Fibroblast of the aortic adventitia (primary cell): ENCODE data around the gene ELMO2. TPM values are rescaled to one million over a fixed set of nuclear protein-coding genes. Genes with fewer than 3 reads are reported as not detected.
A peak's percentile ranks its signal among the peaks of the same experiment; 100 is the strongest.

Experiments used
- DNase-seq: peaks from one replicate; pipeline ENCODE4 v3.0.0-alpha.2; 2010; ENCODE audit warnings: low read depth
- H3K4me3 ChIP-seq: 2 replicates; pipeline ENCODE4 v1.5.1; 2011; ENCODE audit warnings: low read depth, mild to moderate bottlenecking, control low read depth, low read length, moderate library complexity
- CTCF ChIP-seq: IDR thresholded peaks from 2 replicates; pipeline ENCODE4 v1.5.1; 2011; ENCODE audit warnings: mild to moderate bottlenecking, low read length, control low read depth, inconsistent platforms; ENCODE audit not compliant: insufficient read depth
- total RNA-seq: library from RNA; depleted of rRNA; stranded (reverse); fragments of >200 nt; gene quantifications from 2 replicates; pipeline ENCODE4 v1.2.3, GENCODE V29; 2012; ENCODE audit warnings: low replicate concordance

The ELMO2 gene
- total RNA-seq, 1 donor: 48.2 TPM

DNA sequence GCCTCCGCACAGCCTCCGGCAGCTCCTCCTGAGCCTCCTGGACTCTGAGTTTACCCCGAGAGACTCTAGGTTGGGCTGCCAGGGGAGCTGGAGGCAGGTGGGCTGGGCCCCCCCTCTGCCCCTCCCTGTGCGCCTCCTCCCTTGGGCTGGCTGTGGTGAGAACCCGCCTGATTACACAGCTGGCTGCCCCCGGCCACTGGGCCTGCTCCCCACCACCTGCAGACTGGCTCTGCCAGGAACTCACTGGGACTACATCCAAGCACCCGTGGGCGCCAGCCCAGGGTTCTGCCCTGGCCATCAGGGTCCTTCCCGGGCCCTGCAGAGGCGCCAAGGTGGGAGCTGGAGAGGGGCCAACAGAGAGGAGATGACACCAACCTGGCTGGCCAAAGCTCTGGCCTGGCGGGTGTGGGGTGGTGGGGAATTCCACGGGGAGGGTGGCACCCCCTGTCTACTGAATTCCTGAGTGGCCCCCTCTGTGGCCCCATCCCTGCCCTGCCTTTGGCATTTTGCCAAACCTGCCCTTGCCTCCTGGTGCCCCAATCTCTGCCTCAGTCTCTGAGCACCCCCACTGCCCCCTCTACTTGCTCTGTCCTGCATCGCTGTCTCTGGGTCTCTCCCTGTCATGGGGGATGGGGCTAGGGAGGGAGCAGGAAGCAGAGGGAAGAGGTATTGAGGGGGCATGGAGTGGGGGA is 76.2 kb downstream of the ELMO2 start:
- no peak for DNase-seq

DNA sequence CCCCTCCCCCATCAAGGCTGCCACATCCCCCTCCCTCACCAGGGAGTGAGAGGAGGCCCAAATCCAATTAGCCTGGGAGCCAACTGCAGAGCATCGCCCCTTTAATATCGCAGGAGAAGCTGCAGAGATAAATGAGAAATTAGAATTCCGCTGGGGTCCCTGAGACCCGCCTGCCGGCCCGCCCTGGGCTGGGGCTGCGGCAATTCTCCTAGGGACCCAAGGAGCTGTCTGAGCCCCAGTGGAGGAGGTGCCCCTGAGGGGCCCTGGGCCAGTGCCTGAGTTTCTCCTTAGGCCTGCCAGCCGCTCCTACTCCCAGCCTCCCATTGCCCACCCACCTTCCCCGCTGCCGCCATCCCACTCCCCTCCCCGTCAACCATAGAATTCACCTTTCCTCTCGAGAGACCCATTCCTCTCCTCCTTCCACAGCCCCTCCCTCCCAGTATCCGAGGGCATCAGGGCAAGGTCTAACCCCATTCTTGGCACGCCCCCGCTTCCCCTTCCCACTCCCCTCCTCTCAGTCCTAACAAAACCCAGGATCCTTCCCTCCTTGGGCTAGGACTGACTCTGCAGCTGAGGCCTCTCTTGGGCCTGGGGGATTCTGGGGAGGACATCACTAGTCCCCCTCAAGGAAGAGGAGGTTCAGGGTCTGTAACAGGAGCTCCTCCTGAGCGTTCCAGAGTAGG is 78.1 kb downstream of the ELMO2 start:
- DNase-seq: no peak
- H3K4me3 ChIP-seq: no peak overlapping the region
- no peak for TF ChIP-seq CTCF

More for the DNA sequence above, 76.2 kb downstream of the ELMO2 start:
- no peak overlapping the region for H3K4me3 ChIP-seq
- TF ChIP-seq CTCF: no peak

DNA sequence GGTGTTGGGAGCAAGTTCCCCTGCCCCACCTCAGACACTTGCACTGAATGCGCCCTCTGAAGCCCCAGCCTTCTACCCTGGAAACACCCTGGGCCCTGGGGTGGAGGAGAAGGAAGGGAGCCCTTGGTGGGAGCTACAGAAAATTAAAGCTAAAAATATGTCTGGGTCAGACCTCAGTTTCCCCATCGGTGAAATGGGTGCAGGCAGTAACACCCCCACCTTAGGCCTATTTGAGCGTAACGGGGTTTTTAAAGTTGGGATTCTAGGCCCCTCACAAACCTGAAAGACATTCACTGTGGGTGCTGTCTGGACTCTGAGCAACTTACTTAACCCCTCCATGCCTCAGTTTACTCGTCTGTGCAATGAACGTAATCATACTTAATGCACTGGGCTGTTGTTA is 78.9 kb downstream of the ELMO2 start:
- no peak for DNase-seq
- TF ChIP-seq CTCF: no peak
- H3K4me3 ChIP-seq: no peak overlapping the region

- no peak for DNase-seq
- no peak overlapping the region for H3K4me3 ChIP-seq
- TF ChIP-seq CTCF: no peak
Measured at GRCh38 chr20:46325789-46326188, 80.6 kb downstream of the ELMO2 start.

- DNase-seq: peak; percentile 29
- peak; percentile 44 for TF ChIP-seq CTCF
Measured at GRCh38 chr20:46324960-46325703, 81.3 kb downstream of the ELMO2 start.

DNA sequence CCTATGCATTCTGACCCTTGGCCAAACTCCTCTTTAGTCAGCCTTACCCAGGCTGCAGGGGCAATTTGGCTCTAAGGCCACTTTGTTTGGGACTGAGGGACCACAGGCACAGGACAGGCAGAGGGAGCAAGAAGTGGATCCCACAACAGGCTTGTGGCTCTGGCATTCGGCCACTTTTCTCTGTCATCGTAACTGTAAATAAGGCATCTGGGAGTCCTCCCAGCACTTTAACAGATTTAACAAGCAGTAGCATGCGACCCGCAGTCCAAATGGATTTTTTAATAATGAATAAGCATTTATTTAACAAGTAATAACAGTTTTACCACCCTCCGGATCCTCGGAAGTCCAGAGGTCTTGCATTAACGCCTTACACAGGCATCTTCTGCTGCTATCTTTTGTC is 82.0 kb downstream of the ELMO2 start:
- no peak for DNase-seq
- H3K4me3 ChIP-seq: no peak overlapping the region
- no peak for TF ChIP-seq CTCF

More at GRCh38 chr20:46324960-46325703, 81.3 kb downstream of the ELMO2 start:
- H3K4me3 ChIP-seq: no peak overlapping the region
